SH-SY5Y (cell line): ENCODE results near the gene CLEC2A.

Experiments
- GATA2 ChIP-seq: IDR thresholded peaks from 2 replicates; pipeline ENCODE4 v1.6.1; 2011; ENCODE audit warnings: mild to moderate bottlenecking, low read depth, low read length
- GATA3 ChIP-seq: IDR thresholded peaks from 2 replicates; pipeline ENCODE4 v1.6.1; 2011; ENCODE audit warnings: low read depth, mild to moderate bottlenecking, low read length, moderate library complexity

- no peak for TF ChIP-seq GATA2
- no peak for TF ChIP-seq GATA3
Observed at GRCh38 chr12:9909724-9910123, 22.4 kb downstream of the CLEC2A start.
